Activated CD4-positive, alpha-beta T cell treated with anti-CD3 and anti-CD28 coated beads, Interleukin-2, amount 50 U/mL, for 16 hours (primary cell): ENCODE results near the gene SETD7.
"Not testable (repeated sequence)": the region's sequence is repeated elsewhere in the genome, so short reads cannot be mapped to it uniquely, and the experiment has no call there.

Source experiments
- DNase-seq: peaks from one replicate; pipeline ENCODE4 v3.0.0-alpha.2; 2020

SETD7 gene

DNA sequence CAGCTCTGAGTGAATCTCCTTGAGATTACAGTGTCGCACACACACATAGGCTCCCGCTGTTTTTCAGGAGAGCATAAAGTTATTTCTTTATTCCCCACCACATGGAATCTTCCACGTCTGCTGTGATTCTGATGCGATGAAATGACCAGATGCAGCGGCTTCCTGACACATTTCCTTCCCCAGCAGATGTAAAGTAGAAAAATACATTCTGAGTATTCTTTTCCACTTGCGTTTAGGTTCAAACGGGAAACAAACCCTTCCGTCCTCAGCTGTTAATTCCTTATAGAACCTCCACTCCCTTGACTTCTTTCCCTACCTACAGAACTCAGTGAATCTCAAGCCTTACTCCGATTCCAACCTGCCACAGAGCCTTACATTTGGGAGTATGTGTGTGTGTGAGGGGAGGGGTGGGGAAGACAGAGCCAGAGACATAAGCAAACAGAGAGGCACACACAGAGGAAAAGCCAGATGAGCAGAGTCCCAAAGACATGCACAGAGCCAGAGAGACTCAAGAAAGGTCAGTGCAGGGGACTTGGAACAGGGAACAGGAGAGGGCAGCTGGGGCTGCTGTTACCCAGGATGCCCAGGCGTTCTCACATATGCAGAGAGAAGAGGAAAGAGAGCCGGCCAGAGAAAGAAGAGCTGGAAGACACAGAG lies 47.3 kb downstream of the SETD7 start:
- no peak for DNase-seq

DNA sequence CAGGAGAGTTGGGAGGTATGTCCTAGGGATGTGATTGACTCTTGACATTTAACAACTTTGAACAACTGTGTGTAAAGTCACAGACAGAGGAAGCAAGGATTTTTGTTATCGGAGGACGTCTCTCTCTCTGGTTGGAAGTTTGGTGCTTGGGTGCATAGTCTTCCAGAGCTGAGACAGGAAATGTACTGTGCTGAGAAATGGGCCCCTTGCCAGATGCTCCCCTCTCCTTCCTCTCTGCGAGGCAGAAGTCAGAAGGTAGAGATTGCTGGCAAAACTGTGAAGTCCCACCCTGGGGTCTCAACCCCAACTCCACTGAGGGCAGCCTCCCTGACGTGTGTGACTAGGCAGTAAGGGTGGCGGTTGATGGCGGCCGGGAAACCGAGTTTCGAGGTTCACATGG lies 49.2 kb downstream of the SETD7 start:
- DNase-seq, result no peak

DNA sequence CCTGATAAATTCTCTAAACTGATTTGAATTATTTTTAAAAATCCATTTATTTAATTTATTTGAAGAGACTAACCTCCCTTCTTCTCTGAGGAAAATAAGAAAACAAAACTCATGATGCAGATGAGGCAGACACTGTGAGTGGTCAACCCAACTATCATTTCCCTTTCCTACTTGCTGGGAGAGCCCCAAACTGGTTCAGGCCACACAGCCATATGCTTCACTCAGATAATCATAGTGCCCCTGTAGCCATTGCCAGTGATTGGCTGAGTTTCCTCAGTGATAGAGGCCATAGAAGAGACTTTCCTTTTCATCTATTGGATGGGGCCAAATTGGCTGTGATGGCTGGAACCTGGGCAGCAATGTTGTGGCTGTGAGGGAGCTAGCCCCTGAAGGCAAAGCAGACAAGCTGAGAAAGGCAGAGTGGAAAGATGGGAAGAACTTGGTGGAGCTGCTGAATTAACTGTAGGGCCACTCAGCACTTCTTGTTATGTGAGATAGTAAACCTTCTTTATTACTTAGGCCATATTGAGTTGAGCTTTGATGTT lies 52.3 kb downstream of the SETD7 start:
- DNase-seq, result no peak

DNA sequence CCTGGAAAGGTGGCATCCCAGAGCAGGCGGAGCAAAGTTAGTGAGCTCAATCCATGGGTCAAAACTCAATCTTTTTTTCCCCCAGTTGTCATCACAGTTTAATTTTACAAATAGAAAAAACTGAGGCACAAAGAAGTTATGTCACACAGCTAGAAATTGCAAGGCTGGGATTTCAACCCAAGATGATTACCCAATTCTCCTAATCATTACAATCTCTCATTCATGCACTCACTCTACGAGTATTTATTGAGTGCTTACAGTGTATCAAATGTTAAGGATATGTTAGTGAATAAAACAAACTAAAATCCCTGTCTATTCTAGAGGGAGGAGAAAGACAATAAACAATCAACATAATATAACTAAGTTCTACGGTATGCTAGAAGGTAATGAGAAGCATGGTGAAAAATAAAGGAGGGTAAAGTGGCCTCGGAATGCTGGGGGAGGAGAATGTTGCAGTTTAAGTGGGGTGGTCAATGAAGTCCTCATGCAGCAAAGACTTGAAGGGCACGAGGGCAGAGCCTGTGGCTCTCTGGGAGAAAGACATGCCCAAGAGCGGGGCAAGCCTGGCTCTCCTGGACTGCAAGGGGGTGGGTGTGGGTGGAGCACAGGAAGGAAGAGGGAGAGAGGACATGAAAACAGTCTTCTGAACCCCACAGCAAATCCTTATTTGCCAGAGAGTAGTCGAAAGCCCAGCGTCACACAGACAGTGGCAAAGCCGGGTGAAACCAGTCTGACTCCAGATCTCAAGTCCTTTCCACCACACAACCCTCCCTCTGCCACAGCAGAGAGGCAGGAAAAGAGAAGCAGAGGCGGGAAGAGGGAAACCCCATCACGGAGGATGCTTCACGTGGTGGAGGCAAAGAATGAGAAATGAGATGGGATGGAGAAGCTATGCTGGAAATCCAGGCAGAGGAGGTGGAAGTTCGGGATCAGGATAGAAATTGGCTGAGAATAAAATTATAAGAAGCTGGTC lies 53.8 kb downstream of the SETD7 start:
- no peak for DNase-seq

DNA sequence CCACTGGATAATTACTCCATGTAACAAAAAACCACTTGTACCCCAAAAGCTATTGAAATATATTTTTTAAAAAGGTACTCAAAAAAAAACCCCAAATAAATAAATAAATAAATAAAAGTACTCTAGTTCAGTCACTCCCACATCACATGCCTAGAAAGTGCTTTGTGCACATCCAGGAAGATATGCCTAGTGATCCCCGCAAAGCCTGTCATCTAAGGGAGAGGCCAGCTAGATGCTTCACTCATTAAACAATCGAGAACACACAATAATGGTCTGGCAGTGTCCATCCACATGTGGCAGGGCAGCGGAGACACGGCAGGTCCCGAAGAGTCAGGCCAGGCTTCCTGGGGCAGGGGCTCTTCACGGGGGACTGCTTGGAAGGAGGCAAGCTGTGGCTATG lies 54.5 kb downstream of the SETD7 start:
- DNase-seq, result no peak

DNA sequence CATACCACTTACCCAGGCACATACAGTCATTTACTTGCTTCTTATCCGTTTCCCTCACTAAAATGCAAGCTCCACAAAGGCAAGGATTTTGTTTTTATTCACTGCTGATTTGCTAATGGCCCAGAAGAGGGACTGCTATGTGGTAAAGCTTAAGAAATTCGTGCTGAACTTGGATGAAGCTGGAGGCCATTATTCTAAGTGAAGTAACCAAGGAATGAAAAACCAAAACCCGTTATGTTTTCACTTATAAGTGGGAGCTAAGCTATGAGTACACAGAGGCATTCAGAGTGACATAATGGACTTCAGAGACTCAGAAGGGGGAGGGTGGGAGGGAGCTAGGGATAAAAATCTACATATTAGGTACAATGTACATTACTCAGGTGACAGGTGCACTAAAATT lies 54.9 kb downstream of the SETD7 start:
- no peak for DNase-seq

DNA sequence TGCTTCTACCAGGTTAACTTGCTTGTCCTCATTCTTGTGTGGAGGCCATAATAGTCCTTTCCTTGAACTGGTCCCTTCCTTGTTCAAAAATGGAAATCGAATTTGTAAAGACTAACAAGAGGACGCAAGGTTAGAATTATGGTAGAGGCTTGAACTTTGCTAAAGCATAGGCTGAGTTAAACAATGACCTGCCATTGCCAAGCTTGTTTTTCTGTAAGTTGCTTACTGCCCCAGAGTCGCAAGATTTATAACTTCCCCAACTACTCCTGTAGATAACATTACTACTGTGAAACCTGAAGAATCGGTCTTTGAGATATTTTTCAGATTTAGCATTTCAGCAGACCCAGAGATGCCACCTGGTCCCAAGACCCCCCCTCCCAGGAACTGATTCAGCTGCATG lies 56.8 kb downstream of the SETD7 start:
- DNase-seq, result no peak

DNA sequence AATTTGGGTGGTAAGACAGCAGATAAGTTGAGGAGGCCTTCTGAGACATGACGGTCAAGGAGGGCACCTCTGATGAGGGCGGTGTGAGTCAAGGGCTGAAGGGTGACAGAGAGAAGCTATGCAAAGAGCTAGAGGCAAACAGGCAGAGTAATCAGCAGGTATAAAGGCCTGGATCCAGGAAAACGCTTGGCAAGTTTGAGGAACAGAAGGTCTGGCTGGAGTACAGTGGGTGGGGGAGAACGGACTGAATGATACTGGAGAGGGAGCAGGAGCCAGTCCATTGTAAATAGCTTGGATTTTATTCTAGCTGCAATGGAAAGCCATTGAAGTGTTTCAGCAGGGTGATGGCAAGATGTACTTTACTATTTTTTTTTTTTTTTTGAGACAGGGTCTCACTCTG lies 62.8 kb downstream of the SETD7 start:
- no peak for DNase-seq

DNA sequence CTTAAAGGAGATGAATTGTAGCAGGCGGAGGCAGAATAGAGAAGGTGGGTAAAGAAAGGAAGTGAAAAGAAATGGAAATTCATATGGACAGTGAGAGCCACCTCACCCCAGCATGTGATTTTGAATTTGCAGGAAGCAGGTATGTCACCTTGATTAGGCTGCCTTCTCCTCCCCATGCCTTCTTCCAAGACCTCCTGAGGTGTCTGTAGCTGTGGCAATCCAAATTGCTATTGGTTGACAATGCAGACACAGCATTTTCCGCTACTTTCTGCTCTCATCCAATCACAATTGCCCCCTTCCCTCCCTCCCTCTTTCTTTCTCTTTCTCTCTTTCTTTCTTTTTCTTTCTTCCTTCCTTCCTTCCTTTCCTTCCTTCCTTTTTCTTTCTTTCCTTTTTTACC lies 63.6 kb downstream of the SETD7 start:
- no peak for DNase-seq

DNA sequence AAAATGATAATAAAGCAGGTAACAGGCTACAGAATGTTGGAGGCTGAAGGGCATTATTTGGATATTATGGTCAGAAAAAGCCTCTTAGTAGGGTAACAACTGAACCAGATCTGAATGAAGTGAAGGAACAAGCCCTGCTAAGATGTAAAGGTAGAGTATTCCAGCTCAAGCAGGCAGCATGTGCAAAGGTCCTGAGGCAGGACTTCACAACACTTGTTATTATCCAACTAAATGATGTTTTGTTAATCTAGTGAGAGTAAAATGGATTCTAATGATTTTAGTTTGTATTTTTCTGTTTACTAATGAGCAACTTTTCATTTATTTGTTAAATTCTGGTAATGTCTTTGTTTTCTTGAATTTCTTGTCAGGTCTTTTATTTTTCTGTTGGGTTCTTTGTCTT lies 66.4 kb downstream of the SETD7 start:
- no peak for DNase-seq

DNA sequence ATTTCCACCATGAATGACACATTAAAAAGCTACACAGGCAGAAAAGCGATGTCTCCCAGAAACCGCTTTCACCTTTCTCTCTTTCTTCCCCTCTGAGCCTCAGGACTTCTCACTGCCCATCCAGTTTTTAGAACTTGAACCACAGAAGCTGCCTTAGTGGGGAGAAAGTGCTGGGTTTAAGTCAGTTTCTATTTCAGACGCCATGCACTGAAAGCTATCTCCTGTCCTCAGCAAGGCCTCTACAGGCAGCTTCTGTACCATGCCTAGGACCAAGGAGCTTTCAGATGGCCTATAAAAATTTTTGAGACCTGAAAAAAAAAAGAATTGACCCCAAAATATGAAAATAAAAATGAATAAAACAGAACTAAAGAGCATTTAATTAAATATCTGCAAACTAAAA lies 67.6 kb downstream of the SETD7 start:
- no peak for DNase-seq

DNA sequence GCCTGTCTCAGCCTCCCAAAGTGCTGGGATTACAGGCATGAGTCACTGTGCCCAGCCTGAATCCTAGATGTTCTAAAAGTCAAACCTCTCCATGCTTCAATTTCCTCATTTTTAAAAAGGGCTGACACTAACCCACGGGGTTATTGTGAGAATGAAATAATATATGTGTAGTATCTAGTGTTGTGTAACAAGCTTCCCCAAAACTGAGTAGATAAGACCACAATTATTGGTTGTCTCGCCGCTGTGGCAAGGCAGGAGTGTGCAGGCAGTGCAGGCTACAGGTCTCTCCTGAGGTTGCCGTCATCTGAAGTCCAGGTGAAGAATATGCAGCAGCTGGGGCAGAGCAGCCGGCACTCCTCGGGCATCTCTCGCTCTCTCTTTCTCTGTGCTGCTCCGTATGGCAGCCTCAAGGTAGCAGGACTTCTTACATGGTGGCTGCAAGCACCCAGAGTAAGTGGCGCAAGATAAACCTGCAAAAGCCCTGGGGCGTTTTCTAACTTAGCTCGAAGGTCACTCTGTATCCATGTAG lies 71.2 kb downstream of the SETD7 start:
- DNase-seq, result no peak

DNA sequence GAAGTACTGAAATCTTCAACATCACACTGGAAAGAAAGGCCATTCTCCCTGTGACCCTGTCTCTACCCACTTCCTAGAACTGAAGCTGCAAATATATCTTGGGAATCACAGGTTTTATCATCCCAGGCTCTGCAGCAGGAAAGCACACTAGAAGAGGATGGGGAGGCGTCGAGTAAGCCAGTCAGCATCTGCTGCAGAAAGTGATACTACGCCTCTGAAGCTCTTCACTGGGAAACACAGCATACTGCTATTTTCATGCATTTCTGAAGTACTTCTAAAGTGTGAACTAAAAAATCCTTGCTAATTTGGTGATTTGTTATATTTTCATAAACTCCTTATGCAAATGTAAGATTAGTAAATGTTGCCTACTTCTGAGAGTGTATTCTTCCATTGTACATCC lies 73.0 kb downstream of the SETD7 start:
- no peak for DNase-seq

DNA sequence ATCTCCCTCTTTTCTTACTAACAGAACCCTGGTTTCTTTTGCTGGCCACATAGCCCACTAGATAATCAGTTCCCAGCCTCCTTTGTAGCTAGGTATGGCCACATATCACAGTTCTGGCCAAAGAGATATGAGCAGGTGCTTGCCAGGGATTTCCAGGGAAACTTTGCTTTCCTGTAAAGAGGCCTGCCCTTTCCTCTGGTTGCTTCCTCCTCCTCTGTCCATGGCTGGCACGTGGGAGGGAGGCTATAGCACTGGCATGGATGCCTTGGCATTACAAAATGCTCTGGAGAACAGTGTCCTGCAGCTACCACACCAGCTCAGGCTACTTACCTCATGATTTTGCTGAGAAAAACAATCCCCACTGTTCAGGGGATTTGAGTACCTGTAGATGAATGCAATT lies 74.6 kb downstream of the SETD7 start:
- DNase-seq, result no peak

DNA sequence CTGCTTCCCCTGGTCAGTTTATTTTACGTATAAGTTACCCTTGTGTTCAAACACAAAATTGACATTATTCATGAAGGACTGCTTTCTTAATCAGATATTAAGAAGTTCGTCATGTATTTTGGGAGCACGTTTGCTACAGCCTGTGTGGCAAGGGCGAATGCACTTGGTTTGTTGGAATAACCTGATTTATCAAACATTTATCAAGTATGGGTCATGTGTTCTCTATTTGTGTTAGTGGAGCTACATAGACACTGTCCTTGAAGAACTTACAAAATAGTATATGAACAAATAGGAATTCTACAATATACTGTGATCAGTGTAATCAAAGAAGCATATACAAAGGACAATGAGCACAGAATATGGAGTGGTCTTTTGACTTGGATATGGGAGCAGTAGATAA lies 79.7 kb downstream of the SETD7 start:
- no peak for DNase-seq

DNA sequence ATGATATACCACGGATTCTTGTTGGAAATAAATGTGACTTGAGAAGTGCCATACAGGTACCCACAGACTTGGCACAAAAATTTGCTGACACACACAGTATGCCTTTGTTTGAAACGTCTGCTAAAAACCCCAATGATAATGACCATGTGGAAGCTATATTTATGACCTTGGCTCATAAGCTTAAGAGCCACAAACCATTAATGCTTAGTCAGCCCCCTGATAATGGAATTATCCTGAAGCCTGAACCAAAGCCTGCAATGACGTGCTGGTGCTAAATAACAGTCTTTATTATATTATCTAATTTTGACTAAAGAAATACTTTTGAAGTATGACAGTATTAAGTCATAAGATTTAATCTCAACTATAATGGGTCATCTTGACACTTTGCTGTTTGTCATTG lies 83.2 kb downstream of the SETD7 start:
- DNase-seq, result no peak

DNA sequence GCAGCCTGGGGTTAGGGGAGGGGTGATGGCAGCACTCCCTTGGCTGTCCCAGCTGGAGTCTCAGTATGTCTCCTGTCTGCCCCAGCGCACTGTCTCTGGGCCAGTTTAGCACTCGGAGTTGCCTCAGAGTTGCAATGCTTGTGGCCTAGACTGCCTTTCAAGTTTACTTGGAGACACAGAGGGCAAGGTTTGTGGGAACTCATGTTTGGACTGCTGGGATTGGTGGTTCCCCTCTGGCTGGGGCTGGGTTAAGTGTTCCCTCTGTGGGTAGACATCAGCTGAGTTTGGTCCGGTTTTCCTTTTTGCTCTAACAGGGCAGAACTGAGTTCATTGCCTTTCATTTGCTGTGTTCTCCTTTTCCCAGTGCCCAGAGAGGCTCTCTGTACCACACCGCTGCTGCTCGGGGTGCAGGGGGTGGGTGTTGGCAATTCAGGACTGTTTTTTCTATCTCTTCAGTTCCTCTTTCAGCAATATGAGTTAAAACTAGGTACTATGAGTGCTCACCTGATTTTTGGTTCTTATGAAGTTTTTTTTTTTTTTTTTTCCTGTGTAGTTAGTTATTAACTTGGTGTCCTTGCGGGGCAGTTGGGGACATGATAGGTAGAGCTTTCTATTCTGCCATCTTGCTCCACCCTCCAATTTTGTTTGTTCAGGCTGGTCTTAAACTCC lies 84.9 kb downstream of the SETD7 start:
- no peak for DNase-seq

DNA sequence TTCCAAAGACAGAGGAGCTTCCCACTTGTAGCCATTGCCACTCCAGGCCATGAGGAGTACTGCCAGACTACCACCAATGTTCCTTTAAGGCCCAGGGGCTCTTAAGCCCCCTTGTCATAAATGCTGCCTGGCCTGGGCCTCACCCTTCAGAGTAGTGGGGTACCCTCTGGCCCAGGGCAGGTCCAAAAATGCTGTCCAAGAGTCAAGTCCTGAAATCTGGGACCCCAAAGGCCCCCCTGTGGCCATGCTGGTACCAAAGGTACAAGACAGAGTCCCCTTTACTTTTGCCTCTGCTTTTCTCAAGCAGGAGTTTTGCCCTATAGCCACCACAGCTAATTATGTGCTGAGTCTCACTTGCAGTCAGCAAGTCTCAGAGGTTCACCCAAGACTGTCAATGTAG lies 85.7 kb downstream of the SETD7 start:
- no peak for DNase-seq

DNA sequence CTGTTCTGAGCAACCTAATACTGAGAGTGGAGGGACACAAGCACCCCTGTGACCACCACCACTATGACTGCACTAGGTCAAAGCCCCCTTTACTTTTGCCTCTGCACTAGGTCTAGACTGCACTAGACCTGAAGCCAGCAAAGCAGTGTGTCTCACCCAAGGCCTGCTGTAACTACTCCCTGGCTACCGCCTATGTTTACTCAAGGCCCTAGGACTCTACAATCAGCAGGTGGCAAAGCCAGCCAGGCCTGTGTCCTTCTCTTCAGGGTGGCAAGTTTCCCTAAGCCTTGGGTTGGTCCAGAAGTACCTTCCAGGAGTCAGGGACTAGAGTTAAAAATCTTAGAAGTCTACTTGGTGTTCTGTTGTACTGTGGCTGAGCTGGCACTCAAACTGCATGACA lies 86.2 kb downstream of the SETD7 start:
- DNase-seq, result no peak

DNA sequence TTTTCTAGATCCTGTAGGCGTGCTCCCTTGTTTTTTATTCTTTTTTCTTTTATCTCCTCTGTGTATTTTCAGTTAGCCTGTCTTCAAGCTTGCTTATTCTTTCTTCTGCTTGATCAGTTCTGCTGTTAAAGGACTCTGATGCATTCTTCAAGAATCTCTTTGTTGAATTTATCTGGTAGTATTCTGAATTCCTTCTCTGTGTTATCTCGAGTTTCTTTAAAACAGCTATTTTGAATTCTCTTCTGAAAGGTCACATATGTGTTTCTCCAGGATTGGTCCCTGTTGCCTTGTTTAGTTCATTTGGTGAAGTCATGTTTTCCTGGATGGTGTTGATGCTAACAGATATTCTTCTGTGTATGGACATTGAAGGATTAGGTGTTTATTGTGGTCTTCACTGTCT lies 86.8 kb downstream of the SETD7 start:
- DNase-seq, result no peak

DNA sequence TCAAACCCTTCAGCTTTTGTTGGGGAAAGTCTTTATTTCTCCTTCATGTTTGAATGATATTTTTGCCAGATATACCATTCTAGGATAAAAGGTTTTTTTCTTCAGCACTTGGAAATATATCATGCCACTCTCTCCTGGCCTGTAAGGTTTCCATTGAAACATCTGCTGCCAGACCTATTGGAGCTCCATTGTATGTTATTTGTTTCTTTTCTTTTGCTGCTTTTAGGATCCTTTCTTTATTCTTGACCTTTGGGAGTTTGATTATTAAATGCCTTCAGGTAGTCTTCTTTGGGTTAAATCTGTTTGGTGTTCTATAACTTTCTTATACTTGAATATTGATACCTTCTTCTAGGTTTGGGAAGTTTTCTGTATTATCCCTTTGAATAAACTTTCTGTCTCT lies 87.3 kb downstream of the SETD7 start:
- not testable (repeated sequence) for DNase-seq

DNA sequence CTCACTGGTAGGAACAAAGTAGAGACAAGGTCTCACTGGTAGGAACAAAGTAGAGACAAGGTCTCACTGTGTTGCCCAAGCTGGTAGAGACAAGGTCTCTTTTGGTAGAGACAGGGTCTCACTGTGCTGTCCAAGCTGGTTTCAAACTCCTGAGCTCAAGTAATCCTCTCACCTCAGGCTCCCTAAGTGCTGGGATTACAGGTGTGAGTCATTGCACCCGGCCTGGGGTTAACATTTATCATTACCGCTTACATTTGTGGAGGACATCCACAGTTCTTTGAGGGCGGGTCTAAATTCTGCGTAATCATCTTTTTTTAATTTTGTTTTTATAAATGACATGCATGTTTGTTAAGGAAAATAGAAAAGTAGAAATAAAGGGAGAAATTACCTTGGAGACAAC lies 90.1 kb downstream of the SETD7 start:
- DNase-seq, result no peak

DNA sequence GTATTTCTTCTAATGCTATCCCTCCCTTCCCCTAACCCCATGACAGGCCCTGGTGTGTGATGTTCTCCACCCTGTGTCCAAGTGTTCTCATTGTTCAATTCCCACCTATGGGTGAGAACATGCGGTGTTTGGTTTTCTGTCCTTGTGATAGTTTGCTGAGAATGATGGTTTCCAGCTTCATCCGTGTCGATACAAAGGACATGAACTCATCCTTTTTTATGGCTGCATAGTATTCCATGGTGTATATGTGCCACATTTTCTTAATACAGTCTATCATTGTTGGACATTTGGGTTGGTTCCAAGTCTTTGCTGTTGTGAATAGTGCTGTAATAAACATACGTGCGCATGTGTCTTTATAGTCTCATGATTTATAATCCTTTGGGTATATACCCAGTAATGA lies 91.5 kb downstream of the SETD7 start:
- DNase-seq, result not testable (repeated sequence)
